GM18868 (cell line): ENCODE results near the gene EXOC3L1.

Experiments
- ATAC-seq: cut with Tn5 transposase; IDR thresholded peaks from one replicate; pipeline ENCODE4 v1.9.1; 2021; ENCODE audit warnings: mild to moderate bottlenecking, moderate library complexity; ENCODE audit not compliant: unreplicated experiment

Gene EXOC3L1

GRCh38 chr16:67150047-67150832 lies 39.7 kb downstream of the EXOC3L1 start:
- ATAC-seq = peak; percentile 35

GRCh38 chr16:67149276-67150046 lies 40.5 kb downstream of the EXOC3L1 start:
- ATAC-seq = no peak

GRCh38 chr16:67148656-67149275 lies 41.2 kb downstream of the EXOC3L1 start:
- no peak for ATAC-seq

GRCh38 chr16:67148221-67148620 lies 41.7 kb downstream of the EXOC3L1 start:
- no peak for ATAC-seq

- no peak for ATAC-seq
Observed at GRCh38 chr16:67147437-67148140, 42.3 kb downstream of the EXOC3L1 start.

GRCh38 chr16:67146523-67147357 lies 43.2 kb downstream of the EXOC3L1 start:
- no peak for ATAC-seq

- ATAC-seq = no peak
Observed at GRCh38 chr16:67145746-67146145, 44.2 kb downstream of the EXOC3L1 start.

- no peak for ATAC-seq
Observed at GRCh38 chr16:67144943-67145342, 45.0 kb downstream of the EXOC3L1 start.

GRCh38 chr16:67142342-67142741 lies 47.6 kb downstream of the EXOC3L1 start:
- ATAC-seq = no peak

- no peak for ATAC-seq
Observed at GRCh38 chr16:67141391-67141790, 48.5 kb downstream of the EXOC3L1 start.

GRCh38 chr16:67137605-67138004 lies 52.3 kb downstream of the EXOC3L1 start:
- ATAC-seq = no peak
